Subcutaneous adipose tissue (tissue), 4 donors: Measurements from ENCODE around the gene DOP1B. TPM values are rescaled to one million over a fixed set of nuclear protein-coding genes. Genes with fewer than 3 reads are reported as not detected.

Source experiments
- CTCF ChIP-seq: fragments of 450-650 bp; IDR thresholded peaks from one replicate; pipeline ENCODE4 v1.5.1; 2016; ENCODE audit warnings: low read depth, mild to moderate bottlenecking, control low read depth, antibody characterized with exemption, moderate library complexity
- total RNA-seq, 4 donors: library from RNA; depleted of rRNA; stranded (reverse); fragments of >200 nt; gene quantifications; one replicate each; pipeline ENCODE4 v1.1.0, GENCODE V29; 2016

The DOP1B gene
- total RNA-seq, 4 donors from 2014 or later = 8.3 to 31.1 (median 16.7) TPM

- no peak for TF ChIP-seq CTCF
Observed at GRCh38 chr21:36170823-36171222, 14.2 kb downstream of the DOP1B start.

- TF ChIP-seq CTCF = no peak
Observed at GRCh38 chr21:36171336-36171735, 14.7 kb downstream of the DOP1B start.

GRCh38 chr21:36171741-36172331 lies 15.2 kb downstream of the DOP1B start:
- no peak for TF ChIP-seq CTCF

GRCh38 chr21:36174780-36175179 lies 18.2 kb downstream of the DOP1B start:
- no peak for TF ChIP-seq CTCF

- TF ChIP-seq CTCF = no peak
Observed at GRCh38 chr21:36175771-36176565, 19.3 kb downstream of the DOP1B start.

- TF ChIP-seq CTCF = no peak
Observed at GRCh38 chr21:36178349-36178748, 21.7 kb downstream of the DOP1B start.

- no peak for TF ChIP-seq CTCF
Observed at GRCh38 chr21:36179145-36179544, 22.5 kb downstream of the DOP1B start.
